Activated naive CD4-positive, alpha-beta T cell treated with anti-CD3 and anti-CD28 coated beads, Interleukin-2, amount 50 U/mL, for 16 hours (primary cell): ENCODE results near the gene KCNK10.

Source experiments
- DNase-seq: peaks from one replicate; pipeline ENCODE4 v3.0.0-alpha.2; 2020

The KCNK10 gene

GRCh38 chr14:88323086-88323522, at the start of gene KCNK10:
KCNK10 (minus strand) TSS chr14:88323269; CDS start chr14:88322798, 471 bp downstream.
- no peak for DNase-seq

- no peak for DNase-seq
Measured at GRCh38 chr14:88369496-88369895, 46.4 kb upstream of the KCNK10 start.

GRCh38 chr14:88364710-88365413, 41.8 kb upstream of the KCNK10 start:
- DNase-seq = no peak

- DNase-seq = no peak
Measured at GRCh38 chr14:88363644-88364043, 40.6 kb upstream of the KCNK10 start.

GRCh38 chr14:88359500-88359899, 36.4 kb upstream of the KCNK10 start:
- no peak for DNase-seq

GRCh38 chr14:88354358-88354757, 31.3 kb upstream of the KCNK10 start:
- no peak for DNase-seq

GRCh38 chr14:88352698-88353097, 29.6 kb upstream of the KCNK10 start:
- DNase-seq = no peak

- DNase-seq = no peak
Measured at GRCh38 chr14:88351966-88352691, 29.1 kb upstream of the KCNK10 start.

- DNase-seq = no peak
Measured at GRCh38 chr14:88348546-88348945, 25.5 kb upstream of the KCNK10 start.

- no peak for DNase-seq
Measured at GRCh38 chr14:88346048-88346639, 23.1 kb upstream of the KCNK10 start.

- no peak for DNase-seq
Measured at GRCh38 chr14:88342980-88343379, 19.9 kb upstream of the KCNK10 start.

- no peak for DNase-seq
Measured at GRCh38 chr14:88340357-88340756, 17.3 kb upstream of the KCNK10 start.

GRCh38 chr14:88333036-88333435, 10.0 kb upstream of the KCNK10 start:
- no peak for DNase-seq

- no peak for DNase-seq
Measured at GRCh38 chr14:88327497-88327896, 4.4 kb upstream of the KCNK10 start.

- DNase-seq = no peak
Measured at GRCh38 chr14:88326352-88327103, 3.5 kb upstream of the KCNK10 start.

GRCh38 chr14:88325883-88326282, 2.8 kb upstream of the KCNK10 start:
- no peak for DNase-seq

- no peak for DNase-seq
Measured at GRCh38 chr14:88324930-88325329, 1.9 kb upstream of the KCNK10 start.

GRCh38 chr14:88324491-88324890, 1.4 kb upstream of the KCNK10 start:
- no peak for DNase-seq

GRCh38 chr14:88323523-88324199, 592 bp upstream of the KCNK10 start:
- no peak for DNase-seq

GRCh38 chr14:88322504-88323085, 474 bp downstream of the KCNK10 start:
- no peak for DNase-seq

- no peak for DNase-seq
Measured at GRCh38 chr14:88321692-88322503, 1.2 kb downstream of the KCNK10 start.
